ENCODE data around the gene THSD7B.

The THSD7B gene

GRCh38 chr2:137411585-137411984 lies 646.2 kb downstream of the THSD7B start:
- Histone ChIP-seq H3K9ac (no peak overlapping the region), H3K27me3 (ENCODE audit: insufficient read depth, low read depth) (no peaks in the 10 kb centered on the region), H3K36me3 (ENCODE audit: insufficient read depth) (no peaks in the 10 kb centered on the region), H3K27ac (no peak overlapping the region), H3K4me2 (no peak overlapping the region), H4K20me1 (ENCODE audit: insufficient read depth) (no peaks in the 10 kb centered on the region), H3K4me3 (IDR thresholded peaks at IDR 0.05; ENCODE audit: insufficient read depth, low read depth, low read length) (no peak overlapping the region), H3K4me1 (ENCODE audit: low read depth, poor library complexity, severe bottlenecking) (no peaks in the 10 kb centered on the region), H3K79me2 (ENCODE audit: insufficient read depth, low read depth) (no peaks in the 10 kb centered on the region), H2AFZ (ENCODE audit: low read depth) (no peak overlapping the region)
- TF ChIP-seq CTCF (conservative IDR thresholded peaks at IDR 0.05; ENCODE audit: low read depth, low read length) = no peak

- Histone ChIP-seq H3K79me2 (ENCODE audit: insufficient read depth, low read depth) (no peaks in the 10 kb centered on the region), H3K4me2 (no peak overlapping the region), H3K9ac (no peak overlapping the region), H3K27me3 (ENCODE audit: insufficient read depth, low read depth) (no peaks in the 10 kb centered on the region), H4K20me1 (ENCODE audit: insufficient read depth) (no peaks in the 10 kb centered on the region), H3K27ac (no peak overlapping the region), H3K4me1 (ENCODE audit: low read depth, poor library complexity, severe bottlenecking) (no peaks in the 10 kb centered on the region), H3K36me3 (ENCODE audit: insufficient read depth) (no peaks in the 10 kb centered on the region), H2AFZ (ENCODE audit: low read depth) (no peak overlapping the region), H3K4me3 (IDR thresholded peaks at IDR 0.05; ENCODE audit: insufficient read depth, low read depth, low read length) (no peak overlapping the region)
- no peak for TF ChIP-seq CTCF (conservative IDR thresholded peaks at IDR 0.05; ENCODE audit: low read depth, low read length)
These were observed 655.4 kb downstream of the THSD7B start for GRCh38 chr2:137420744-137421143.

- Histone ChIP-seq H4K20me1 (ENCODE audit: insufficient read depth) (no peaks in the 10 kb centered on the region), H3K4me1 (ENCODE audit: low read depth, poor library complexity, severe bottlenecking) (no peaks in the 10 kb centered on the region), H3K4me3 (IDR thresholded peaks at IDR 0.05; ENCODE audit: insufficient read depth, low read depth, low read length) (no peak overlapping the region), H3K9ac (no peak overlapping the region), H3K4me2 (no peak overlapping the region), H3K27me3 (ENCODE audit: insufficient read depth, low read depth) (no peaks in the 10 kb centered on the region), H3K79me2 (ENCODE audit: insufficient read depth, low read depth) (no peaks in the 10 kb centered on the region), H3K36me3 (ENCODE audit: insufficient read depth) (no peaks in the 10 kb centered on the region), H2AFZ (ENCODE audit: low read depth) (no peak overlapping the region), H3K27ac (no peak overlapping the region)
- TF ChIP-seq CTCF (conservative IDR thresholded peaks at IDR 0.05; ENCODE audit: low read depth, low read length) = no peak
These were observed 669.8 kb downstream of the THSD7B start for GRCh38 chr2:137435162-137435561.

- H2AFZ ChIP-seq (ENCODE audit: low read depth) = no peak overlapping the region
- no peak overlapping the region for H3K27ac ChIP-seq
- no peaks in the 10 kb centered on the region for H3K79me2 ChIP-seq (ENCODE audit: insufficient read depth, low read depth)
- no peaks in the 10 kb centered on the region for H3K36me3 ChIP-seq (ENCODE audit: insufficient read depth)
- no peak for TF ChIP-seq CTCF (conservative IDR thresholded peaks at IDR 0.05; ENCODE audit: low read depth, low read length)
- no peak overlapping the region for H3K4me3 ChIP-seq (IDR thresholded peaks at IDR 0.05; ENCODE audit: insufficient read depth, low read depth, low read length)
- H3K9ac ChIP-seq = no peak overlapping the region
- H4K20me1 ChIP-seq (ENCODE audit: insufficient read depth) = no peaks in the 10 kb centered on the region
- H3K27me3 ChIP-seq (ENCODE audit: insufficient read depth, low read depth) = no peaks in the 10 kb centered on the region
- no peak overlapping the region for H3K4me2 ChIP-seq
- H3K4me1 ChIP-seq (ENCODE audit: low read depth, poor library complexity, severe bottlenecking) = no peaks in the 10 kb centered on the region
These were observed 672.0 kb downstream of the THSD7B start for GRCh38 chr2:137437386-137437785.

Measured in KMS-11 (cell line).